ENCODE results near the gene ETHE1. TPM values are rescaled to one million over a fixed set of nuclear protein-coding genes. Genes with fewer than 3 reads are reported as not detected.

The ETHE1 gene
- total and polyA plus RNA-seq, 2 of the 8 experiments (the other 6 are each of a cell fraction or from before 2014, with no cell fraction given) = 19.9 to 96.0 TPM

DNA sequence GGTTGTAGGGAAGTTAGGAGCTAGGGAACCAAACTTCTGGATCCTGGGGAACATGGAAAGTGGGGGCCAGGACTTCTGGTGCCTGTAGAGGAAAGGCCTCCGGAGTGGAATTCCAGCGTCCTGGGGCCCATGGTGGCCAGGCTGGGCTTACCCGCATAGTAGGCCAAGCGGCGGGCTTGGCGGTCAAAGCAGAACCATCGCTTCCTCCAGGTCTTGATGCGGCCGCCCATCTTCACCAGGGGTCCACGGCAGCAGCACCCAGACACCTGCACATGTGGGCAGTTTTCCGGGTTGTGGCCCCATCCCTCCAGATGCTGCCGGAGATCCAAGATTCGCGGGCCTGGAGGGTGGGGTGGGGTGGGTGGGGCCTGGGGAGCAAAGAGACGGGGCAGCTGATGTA, 47.8 kb downstream of the ETHE1 start:
- H4K20me1 ChIP-seq (replicated peaks in 1 of 2; ENCODE audit: control insufficient read depth in 1 of 2, insufficient read depth in 2 of 2, low read length in 2 of 2) = no peaks in the 10 kb centered on the region
- ChIA-PET CTCF (ENCODE audit: partially characterized antibody) (interaction anchor here (1.2 to 2.6 kb wide), 4 partner anchors 23 to 32 kb away, joined by 3 to 6 read pairs (median 3); no protein-coding TSS in a partner anchor), POLR2A (ENCODE audit: partially characterized antibody) (no interaction called here)
- no peak overlapping the region for H4K5ac ChIP-seq (ENCODE audit: insufficient read length, low read depth, low read length)
- H2BK15ac ChIP-seq (ENCODE audit: low read length) = no peak overlapping the region
- H3K36me3 ChIP-seq (ENCODE audit: control insufficient read depth in 2 of 4, insufficient read depth in 4 of 4, low read length in 3 of 4) = no peaks in the 10 kb centered on the region
- no peak overlapping the region for H3K4me3 ChIP-seq (ENCODE audit: extremely low read depth in 1 of 4, insufficient read depth in 2 of 4, low read depth in 3 of 4, low read length in 4 of 4)
- no peak overlapping the region for H2BK120ac ChIP-seq (replicated peaks; ENCODE audit: low read depth, low read length)
- H3K9me3 ChIP-seq (ENCODE audit: insufficient read depth in 2 of 2, low read depth in 1 of 2, low read length in 1 of 2) = no peaks in the 10 kb centered on the region
- no peak overlapping the region for H3K4ac ChIP-seq (replicated peaks; ENCODE audit: insufficient read length, low read depth, low read length)
- no peak overlapping the region for H3K18ac ChIP-seq (ENCODE audit: extremely low read depth, low read length)
- FAIRE-seq (no peak), DNase-seq (ENCODE audit: low read depth in 1 of 2, low spot score in 2 of 2) (no peak)
- no peak overlapping the region for H4K91ac ChIP-seq (replicated peaks; ENCODE audit: insufficient read length, low read length)
- H2BK5ac ChIP-seq (ENCODE audit: low read depth, low read length) = no peak overlapping the region
- no peak overlapping the region for H3K27ac ChIP-seq (ENCODE audit: low read depth, low read length)
- H3K9ac ChIP-seq (replicated peaks in 1 of 4; ENCODE audit: extremely low read depth in 1 of 4, low read depth in 3 of 4, low read length in 3 of 4) = no peak overlapping the region
- no peak overlapping the region for H3K56ac ChIP-seq (replicated peaks; ENCODE audit: insufficient read length, low read depth, low read length)
- H3K23me2 ChIP-seq (ENCODE audit: low read depth, low read length) = 0 out of 2 replicates have a peak, but pooled peaks cover 3% of the 10 kb centered on the region
- no peaks in the 10 kb centered on the region; a peak in 2 of 7 replicates for H3K27me3 ChIP-seq (replicated peaks in 1 of 4; ENCODE audit: control insufficient read depth in 3 of 4, extremely low read depth in 1 of 4, insufficient read depth in 3 of 4, low read length in 3 of 4)
- WGBS, 2 experiments (ENCODE audit: extremely low coverage in 1 of 2, insufficient coverage in 1 of 2, insufficient read length in 1 of 2, insufficient replicate concordance in 2 of 2, low coverage in 1 of 2, low lambda C conversion rate in 2 of 2, missing lambda C conversion rate in 1 of 2) = 87% methylated on average over 12 of the region's 15 CpGs; no CpG with 5 or more reads in 1 of the 2 experiments
- H4K8ac ChIP-seq (ENCODE audit: extremely low read depth, insufficient read depth, low read length) = no peak overlapping the region
- H2AK5ac ChIP-seq (ENCODE audit: low read depth, low read length) = no peak overlapping the region
- no peaks in the 10 kb centered on the region for H3K79me2 ChIP-seq (ENCODE audit: control insufficient read depth in 1 of 2, insufficient read depth in 2 of 2, low read length in 2 of 2)
- no peaks in the 10 kb centered on the region for H3K79me1 ChIP-seq (ENCODE audit: low read depth, low read length)
- TF ChIP-seq SIX5 (IDR thresholded peaks at IDR 0.05; ENCODE audit: low read depth, low read length) = no peak
- no peak for TF ChIP-seq SRF (IDR thresholded peaks at IDR 0.05; ENCODE audit: low read depth, low read length)
- TF ChIP-seq TAF1 (IDR thresholded peaks at IDR 0.05; ENCODE audit: low read depth, low read length) = no peak
- no peak for TF ChIP-seq BCL11A (IDR thresholded peaks at IDR 0.05; ENCODE audit: low read depth in 2 of 2, low read length in 2 of 2)
- TF ChIP-seq EGR1 (IDR thresholded peaks at IDR 0.05; ENCODE audit: borderline replicate concordance, low read depth, low read length) = no peak
- no peak for TF ChIP-seq EZH2 (IDR thresholded peaks at IDR 0.05; ENCODE audit: low read depth, low read length, severe bottlenecking)
- no peak for TF ChIP-seq SIRT6 (IDR thresholded peaks at IDR 0.05; ENCODE audit: low read length)
- TF ChIP-seq GABPA (IDR thresholded peaks at IDR 0.05; ENCODE audit: borderline replicate concordance, insufficient read depth, low read length) = no peak
- no peak for TF ChIP-seq FOSL1 (IDR thresholded peaks at IDR 0.05; ENCODE audit: insufficient read depth, low read depth, low read length)
- TF ChIP-seq TCF12 (IDR thresholded peaks at IDR 0.05; ENCODE audit: low read depth, low read length) = no peak
- no peak for TF ChIP-seq CREB1 (IDR thresholded peaks at IDR 0.05)
- H3K4me1 ChIP-seq (replicated peaks in 1 of 4; ENCODE audit: control insufficient read depth in 3 of 4, insufficient read depth in 4 of 4, low read length in 3 of 4) = peaks cover 0 to 2% (median 0%) of the 10 kb centered on the region in 4 experiments; a peak in 3 of 7 replicates
- no peak overlapping the region for H2BK20ac ChIP-seq (ENCODE audit: low read length)
- H3K14ac ChIP-seq (ENCODE audit: insufficient read length) = no peak overlapping the region
- no peak overlapping the region for H3K23ac ChIP-seq (ENCODE audit: insufficient read length)
- H3K4me2 ChIP-seq (ENCODE audit: insufficient read depth in 1 of 2, low read depth in 2 of 2, low read length in 2 of 2) = no peak overlapping the region
- H2BK12ac ChIP-seq (ENCODE audit: low read depth, low read length) = no peak overlapping the region
- H2AFZ ChIP-seq (ENCODE audit: low read length) = no peak overlapping the region

Measured in H1 (cell line).